ENCODE data around the gene PDE3A.
"Not testable (repeated sequence)": the region's sequence is repeated elsewhere in the genome, so short reads cannot be mapped to it uniquely, and the experiment has no call there.

PDE3A gene

DNA sequence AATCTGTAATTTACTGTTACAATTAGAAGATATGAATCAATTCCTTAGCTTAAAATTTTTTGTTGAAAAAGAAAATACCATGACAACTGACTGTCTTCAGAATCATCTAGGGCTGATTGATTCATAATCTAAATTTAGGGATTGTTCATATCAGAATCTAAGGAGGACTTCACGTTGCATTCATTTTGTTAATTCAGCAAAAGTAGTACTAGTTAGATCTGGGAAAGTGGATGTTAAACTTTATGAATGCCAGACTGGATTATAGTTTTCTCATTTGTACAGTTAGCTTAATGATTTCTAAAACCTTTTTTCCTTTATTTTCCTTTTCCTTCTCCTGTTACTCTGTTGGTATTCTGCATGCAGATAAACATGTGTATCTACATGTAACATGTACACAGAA, 135.5 kb downstream of the PDE3A start:
- DNase-seq: no peak

DNA sequence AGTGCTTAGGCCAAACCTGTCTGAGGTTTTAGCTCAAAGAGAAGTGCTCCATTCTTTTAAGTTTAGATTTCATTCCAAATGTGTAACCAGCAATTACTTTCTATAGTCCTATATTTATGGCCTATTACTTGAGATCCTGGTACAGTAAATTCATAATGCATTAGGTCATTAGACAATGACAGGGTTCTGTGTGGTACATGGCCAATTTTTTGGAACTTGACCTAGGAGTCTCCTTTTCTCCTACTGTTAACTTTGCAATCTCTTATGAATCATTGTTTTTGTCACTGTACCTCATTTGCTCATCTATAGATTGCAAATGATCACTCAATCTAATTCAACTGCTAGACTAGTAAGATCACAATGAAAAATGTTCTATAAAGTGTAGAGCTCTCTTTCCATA, 136.7 kb downstream of the PDE3A start:
- DNase-seq: no peak

DNA sequence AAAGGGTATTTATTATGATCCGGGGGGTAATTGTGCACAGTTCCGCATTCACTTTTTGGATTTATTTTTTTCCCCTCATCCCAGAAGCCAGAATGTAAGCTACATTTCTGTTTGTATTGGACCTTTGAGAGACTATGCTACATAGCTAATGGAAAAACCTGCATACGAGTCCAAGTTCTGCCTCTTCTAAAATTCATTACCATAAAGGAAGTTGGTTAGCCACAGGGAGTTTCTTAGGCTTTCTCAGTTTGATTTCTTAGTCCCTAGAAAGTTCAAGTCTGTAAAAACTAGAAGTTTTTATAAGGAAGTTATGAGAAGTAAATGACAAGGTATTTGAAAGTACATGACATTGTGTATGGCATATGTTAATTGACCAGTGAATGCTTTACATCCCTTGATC, 138.7 kb downstream of the PDE3A start:
- DNase-seq: no peak

DNA sequence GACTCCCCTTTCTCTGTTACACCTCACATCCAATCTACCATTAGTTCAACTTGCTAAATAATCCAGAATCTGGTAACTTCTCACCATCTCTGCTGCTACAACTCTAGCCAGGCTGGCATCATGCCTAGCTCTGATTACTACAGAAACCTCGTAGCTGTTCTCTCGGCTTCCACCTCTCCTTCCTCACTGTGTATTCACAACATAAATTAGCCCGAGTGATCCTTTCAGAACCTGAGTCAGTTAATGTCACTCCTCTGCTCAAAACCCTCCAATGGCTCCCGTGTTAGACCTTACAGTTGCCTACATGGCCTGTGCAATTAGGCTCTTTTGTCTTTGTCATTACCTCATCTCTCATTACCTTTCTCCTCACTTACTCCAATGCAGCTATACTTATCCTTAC, 139.4 kb downstream of the PDE3A start:
- DNase-seq: no peak

DNA sequence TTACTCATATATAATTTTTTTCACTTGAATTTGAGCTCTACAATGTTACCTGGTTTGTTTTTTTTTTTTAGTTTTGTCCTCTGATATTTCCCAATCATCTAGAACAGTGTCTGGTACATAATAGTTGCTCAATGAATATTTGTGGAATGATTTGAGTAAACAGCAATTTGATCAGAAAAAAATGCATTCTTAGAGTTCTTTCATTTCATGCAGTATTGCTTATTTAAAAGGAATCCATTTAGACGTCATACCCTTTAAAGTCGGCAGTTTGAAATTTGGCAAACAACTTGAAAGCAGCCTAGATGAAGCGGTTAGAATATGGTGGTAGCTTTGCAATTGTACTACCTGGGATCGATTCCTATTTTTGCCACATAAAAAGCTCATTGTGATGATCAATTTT, 140.0 kb downstream of the PDE3A start:
- no peak for DNase-seq

DNA sequence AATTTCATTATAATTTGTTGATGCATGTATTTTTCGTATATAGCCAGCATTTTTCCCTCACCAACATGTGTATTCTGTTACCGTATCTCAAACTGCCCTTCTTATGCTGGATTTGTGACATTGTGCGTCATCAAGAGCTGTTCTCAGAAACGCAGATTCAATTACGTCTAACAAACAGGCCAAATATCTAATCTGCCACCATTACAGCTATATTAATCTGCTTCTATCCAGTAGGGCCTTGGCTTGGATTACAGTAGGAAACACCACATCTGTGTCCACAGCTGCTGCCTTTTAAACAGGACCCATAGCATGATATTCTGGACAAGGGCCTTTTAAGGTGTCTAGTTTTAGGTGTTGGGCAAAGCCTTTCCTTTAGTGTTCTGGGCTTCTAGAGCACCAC, 140.6 kb downstream of the PDE3A start:
- DNase-seq: no peak

DNA sequence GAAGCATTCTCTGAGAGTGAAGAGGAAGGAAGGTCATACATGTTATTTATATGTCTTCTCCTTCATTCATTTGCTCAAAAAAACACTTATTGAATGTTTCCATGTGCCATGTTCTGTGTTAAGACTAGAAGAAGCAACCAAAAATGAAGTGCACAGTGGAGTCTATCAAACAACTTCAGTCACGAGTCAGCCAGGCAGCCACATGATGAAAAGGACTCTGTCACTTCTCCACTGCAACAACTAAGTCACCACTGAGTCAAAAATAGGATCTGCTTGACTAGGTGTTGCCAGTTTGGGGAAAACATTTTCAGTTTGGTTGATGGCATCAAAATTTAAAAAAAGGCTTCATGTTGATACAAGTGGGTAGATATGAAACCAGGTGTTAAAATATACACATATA, 142.5 kb downstream of the PDE3A start:
- no peak for DNase-seq

DNA sequence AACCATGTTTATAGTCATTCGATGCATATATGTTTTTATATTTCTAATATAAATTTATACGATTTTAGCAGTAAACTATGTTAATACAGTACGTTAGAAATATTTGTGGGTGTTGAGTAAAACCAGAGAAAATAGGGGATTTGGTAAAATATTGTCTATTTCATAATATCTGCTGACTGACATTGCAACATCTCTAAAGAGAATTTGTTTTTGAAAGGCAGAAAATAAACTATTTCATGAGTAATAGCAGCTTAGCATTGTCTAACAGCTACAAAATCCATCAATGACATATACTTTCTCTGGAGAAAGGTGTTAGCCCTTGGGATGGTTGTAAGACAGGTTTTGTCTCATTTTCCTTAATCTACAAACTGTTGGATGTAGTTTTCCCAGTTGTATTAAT, 144.9 kb downstream of the PDE3A start:
- no peak for DNase-seq

DNA sequence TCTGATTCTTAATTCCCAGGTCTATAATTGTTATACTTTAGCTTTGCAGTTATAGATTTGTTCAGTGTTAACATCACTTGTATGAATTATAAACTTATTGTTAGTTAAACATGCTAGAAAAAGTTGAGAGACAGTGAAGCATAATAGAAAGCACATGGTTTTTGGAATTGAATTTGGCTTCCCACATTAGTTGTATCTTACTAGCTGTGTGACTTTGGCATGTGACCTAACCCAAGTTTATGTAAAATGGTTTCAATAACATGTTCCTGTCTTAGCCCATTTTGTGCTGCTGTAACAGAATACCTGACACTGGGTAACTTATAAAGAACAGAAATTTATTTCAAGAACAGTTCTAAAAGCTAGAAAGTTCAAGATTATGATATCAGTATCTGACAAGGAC, 146.3 kb downstream of the PDE3A start:
- DNase-seq: no peak

DNA sequence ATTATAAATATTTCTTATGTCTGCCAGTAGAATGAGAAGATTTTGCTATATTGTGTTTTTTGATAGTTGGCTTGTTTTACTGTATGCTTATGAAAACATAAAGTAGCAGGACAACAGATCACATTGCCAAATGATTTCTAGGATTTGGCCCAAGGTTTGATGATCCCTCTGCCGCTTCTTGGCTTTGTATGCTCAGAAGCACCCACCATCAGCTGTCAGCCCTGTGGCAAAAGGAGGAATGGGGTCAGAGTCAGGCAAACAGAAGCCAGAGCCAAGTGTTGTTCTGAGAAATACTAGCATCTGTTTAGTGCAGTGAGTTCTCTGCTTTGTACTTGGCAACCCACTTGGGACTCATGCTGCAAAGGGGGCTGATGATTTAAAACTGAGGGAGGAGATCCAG, 152.2 kb downstream of the PDE3A start:
- DNase-seq: no peak

DNA sequence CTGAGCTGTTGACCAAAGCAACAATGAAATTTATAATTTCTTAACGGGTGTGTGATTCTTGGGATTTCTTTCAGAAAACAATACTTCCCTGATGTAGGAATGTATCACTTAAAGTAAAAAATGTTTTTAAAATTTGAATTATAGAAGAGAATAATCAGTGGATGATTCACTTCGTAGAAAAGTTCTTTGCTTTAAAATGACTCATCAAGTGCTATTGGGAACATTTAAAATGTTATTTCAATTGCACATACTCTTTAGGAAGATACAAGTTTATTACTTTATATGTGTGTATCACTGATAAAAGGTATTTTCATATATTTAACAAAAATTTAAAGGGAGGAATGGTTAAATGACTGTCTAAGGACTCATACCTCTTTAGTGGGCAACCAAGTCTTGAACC, 155.3 kb downstream of the PDE3A start:
- DNase-seq: no peak

DNA sequence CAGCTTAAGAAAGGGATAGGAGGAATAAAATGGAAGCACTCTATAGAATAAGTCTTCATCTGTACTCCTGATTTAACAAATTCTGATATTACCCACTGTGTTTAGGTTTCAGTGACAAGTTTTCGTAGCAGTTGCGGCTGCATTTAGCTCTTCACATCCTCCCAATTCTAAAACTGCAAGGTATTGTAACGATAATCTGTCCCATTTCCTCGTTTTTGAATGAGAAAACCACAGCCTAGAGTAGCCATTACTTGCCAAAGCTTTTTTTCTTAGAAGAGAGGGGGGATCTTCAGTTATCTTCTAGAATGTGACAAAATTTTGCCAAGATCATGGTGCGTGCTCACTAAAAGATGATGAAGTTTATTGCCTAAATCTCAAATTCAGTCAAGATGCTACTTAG, 155.8 kb downstream of the PDE3A start:
- DNase-seq: no peak

DNA sequence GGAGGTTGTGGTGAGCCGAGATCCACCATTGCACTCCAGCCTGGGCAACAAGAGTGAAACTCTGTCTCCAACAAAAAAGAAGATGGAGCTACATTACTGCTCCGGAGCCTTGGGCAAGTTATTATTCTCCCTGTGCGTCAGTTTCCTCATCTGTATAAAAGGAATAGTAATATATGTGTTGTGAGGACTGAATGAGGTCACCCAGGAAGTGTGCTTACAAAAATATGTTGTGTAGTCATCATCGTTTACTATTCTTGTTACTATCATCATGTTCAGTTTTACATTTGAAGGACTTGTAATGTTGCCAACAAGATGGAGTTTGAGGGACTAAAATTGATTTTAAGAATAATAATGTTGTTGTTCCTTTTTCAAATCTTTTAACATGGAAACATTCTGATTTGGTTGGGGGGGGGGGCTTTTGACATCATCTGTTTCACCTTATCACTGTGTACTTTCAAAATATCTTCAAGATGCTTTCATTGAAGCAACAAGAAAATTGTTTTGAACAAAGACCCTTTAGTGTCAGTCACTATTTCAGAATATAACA, 156.8 kb downstream of the PDE3A start:
- DNase-seq: no peak

DNA sequence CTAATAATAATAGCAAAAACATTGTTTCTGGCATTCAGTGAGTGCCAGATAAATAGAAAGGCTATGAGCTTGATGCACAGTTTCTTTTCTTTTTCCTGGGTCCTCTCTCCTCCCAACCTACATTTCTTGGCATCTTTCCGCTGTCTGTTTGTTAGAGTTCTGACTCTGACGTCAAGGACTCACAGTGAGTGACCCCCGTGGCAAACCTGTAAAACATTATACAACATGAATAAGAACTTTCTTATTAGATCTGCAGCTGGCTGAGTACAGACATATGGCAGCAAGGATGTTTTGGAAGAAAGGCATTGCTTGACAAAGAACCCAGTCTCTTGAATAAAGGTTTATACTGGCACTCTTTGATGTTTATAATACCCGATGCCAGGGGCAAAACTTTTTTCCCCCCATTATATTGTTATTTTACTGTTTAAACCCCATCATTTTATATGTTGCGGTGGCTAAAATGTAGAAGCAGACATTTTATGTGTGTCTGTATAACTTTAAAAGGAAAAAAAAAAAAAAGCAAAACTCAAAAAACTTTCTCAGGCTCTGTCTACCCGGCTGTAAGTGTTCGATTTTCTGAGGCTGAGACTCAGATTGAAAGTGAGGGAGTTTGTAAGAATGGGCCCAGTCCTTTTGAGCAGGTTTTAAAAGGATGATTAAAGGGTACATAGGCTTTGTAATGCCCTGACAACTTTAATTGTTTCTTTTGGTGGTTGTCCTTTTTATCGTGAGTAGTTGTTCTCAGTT, 159.3 kb downstream of the PDE3A start:
- DNase-seq: no peak

DNA sequence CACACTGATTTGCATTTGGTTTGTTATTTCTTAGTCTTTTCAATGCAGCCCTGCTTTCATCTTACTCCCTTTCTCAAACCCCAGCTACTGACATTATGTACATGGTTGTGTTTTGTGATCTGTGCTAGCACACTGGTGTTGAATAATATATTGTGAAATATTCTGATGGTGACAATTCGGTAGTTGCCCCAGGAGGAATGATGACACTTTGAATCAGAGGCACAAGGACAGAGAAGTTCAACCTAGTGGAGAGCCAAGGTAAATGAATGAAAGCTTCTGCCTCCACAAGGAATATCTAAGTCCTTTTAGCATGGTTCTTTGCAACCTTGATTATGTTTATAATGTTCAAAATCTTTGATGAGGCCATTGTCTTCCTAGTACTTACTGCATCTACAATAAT, 159.9 kb downstream of the PDE3A start:
- no peak for DNase-seq

DNA sequence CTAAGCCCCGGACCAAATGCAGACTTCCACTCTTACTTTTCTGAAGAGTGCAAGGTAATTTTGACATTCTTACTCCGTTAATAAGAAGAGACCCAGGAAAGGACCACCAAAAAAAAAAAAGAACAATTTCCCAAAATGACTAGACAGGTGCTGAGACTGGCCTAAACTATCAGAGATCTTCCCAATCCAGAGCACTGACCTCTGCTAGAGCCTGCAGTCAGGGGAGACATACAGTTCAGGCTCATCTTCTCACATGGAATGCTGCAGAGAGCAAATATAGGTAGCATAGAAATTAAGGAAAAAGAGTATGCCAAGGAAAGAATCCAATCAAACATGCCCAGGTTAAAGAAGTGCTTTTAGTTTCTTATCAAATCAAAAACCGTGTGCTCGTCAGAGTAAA, 177.9 kb downstream of the PDE3A start:
- DNase-seq: no peak

DNA sequence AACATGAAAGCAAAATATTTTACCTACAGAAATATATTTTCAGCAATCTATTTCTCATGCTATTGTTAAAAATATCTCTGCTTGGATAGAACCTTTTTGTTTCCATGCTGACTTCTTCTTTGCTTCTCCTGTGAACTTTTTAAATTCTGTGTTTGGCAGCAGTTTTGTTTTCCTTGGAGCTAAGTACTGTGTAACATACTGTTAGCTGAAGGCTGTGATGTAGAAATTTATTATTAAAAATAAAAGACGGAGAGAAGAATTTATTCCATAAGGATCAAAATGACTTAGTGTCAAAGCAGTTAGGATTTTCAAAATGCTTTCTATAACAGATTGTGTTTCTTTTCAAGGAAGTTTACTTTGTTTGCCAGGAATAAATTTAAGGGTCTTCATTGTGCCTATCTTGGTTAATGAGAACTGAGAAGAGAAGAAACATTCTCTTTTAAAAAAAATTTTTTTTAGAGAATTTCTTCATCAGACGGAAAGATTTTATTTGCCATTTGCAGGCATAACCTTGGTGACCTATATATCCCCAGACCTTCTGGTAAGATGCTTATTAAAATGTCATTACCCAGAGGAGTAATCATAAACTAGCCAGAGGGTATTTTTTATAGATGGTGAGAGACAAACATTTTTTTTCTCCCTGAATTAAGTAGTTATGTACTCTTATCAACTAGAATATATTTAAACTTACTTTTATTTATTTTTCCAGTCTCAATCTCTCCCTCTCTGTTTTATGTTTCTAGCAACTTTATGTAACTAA, 179.7 kb downstream of the PDE3A start:
- no peak for DNase-seq

DNA sequence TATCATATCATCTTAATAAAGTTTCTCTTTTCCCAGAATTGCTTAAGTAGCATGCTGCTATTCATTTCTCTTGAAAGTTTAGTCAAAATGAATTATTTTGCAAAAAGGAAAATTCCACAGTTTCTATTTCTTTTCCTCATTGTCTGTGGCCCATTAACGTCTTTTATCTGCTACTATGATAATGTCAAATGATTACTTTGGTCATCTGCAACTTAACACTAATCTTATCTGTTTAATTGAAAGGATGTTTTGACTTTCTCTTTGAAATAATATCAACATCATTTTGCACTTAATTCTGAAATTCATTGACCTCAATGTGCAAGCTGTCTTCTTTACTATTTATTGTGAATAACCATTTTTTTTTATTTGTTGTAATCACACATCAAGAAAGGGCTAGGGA, 180.3 kb downstream of the PDE3A start:
- no peak for DNase-seq

DNA sequence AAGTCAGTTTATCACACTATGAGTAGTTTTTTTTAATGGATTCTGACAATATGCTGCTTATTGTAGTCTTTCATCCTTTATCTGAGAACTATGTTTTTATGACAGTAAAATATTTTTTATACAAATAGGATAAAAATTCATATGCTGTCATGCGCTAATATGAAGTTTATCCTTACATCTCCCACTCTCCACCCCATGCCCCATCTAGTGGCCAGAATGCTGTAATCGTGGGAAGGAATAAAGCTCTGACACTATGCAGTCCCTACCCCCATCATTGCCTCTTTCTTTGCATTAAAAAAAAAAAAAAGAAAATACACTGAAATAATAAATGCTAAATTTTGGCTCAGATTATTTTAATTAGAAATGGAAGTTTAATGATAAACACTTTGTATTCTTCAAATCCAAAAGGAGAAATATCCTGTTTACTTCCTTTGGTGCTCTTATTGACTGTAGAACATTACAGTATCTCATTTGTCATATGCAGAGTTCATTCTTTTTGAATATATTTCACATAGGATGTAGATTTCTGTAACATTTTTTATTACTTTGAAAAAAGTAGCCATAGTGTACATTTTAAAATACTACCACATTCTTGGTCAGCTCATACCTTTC, 180.9 kb downstream of the PDE3A start:
- DNase-seq: no peak

DNA sequence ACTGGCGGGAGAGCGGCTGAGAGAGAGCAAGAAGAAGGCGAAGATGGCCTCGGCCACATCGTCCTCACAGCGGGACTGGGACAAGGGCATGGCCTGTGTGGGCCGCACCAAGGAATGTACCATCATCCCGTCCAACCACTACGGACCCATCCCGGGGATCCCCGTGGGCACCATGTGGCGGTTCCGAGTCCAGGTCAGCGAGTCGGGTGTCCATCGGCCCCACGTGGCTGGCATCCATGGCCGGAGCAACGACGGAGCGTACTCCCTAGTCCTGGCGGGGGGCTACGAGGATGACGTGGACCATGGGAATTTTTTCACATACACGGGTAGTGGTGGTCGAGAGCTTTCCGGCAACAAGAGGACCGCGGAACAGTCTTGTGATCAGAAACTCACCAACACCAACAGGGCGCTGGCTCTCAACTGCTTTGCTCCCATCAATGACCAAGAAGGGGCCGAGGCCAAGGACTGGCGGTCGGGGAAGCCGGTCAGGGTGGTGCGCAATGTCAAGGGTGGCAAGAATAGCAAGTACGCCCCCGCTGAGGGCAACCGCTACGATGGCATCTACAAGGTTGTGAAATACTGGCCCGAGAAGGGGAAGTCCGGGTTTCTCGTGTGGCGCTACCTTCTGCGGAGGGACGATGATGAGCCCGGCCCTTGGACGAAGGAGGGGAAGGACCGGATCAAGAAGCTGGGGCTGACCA, 183.6 kb downstream of the PDE3A start:
- DNase-seq: not testable (repeated sequence)

DNA sequence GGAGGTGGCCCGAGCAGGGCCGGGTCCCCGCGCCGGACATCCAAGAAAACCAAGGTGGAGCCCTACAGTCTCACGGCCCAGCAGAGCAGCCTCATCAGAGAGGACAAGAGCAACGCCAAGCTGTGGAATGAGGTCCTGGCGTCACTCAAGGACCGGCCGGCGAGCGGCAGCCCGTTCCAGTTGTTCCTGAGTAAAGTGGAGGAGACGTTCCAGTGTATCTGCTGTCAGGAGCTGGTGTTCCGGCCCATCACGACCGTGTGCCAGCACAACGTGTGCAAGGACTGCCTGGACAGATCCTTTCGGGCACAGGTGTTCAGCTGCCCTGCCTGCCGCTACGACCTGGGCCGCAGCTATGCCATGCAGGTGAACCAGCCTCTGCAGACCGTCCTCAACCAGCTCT, 184.2 kb downstream of the PDE3A start:
- not testable (repeated sequence) for DNase-seq

DNA sequence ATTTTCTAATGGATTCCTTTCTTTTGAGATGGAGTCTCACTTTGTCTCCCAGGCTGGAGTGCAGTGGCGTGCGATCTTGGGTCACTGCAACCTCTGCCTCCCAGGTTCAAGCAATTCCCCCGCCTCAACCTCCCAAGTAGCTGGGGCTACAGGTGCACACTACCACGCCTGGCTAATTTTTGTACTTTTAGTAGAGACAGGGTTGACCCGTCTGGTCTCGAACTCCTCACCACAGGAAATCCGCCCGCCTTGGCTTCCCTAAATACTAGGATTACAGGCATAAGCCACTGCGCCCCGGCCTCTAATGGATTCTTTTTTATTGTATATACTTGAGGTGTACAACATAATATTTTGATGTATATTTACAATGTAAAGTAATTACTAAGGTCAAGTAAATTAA, 186.7 kb downstream of the PDE3A start:
- no peak for DNase-seq

DNA sequence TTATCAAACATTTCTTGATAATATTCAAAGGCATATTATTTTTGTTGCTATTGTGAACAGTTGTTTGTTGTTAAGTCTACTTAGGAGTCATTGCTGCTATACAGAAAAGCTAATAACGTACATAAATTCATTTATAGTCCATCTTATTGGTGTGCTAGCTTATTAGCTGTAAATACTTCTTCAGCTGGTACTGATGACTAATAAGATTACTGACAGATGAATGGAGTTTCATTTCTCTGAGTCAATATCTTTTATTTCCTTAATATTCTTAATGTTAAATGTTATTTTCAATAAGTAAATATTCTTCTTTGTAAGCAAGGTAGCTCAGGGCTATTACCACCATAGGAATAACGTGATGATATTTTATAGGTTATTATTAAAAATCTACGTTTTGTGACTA, 187.4 kb downstream of the PDE3A start:
- no peak for DNase-seq

Data from activated naive CD4-positive, alpha-beta T cell (primary cell).